Measurements from ENCODE around the gene HEXIM2. TPM values are rescaled to one million over a fixed set of nuclear protein-coding genes. Genes with fewer than 3 reads are reported as not detected.

The HEXIM2 gene
- total RNA-seq, 1 experiment from 2014 or later, result 11.9 TPM

GRCh38 chr17:45164734-45165269 lies 3.1 kb downstream of the HEXIM2 start:
- Mint-ChIP-seq H3K27me3 (ENCODE audit: low read depth) (no peaks in the 10 kb centered on the region), H3K27ac (no peak overlapping the region), H3K4me1 (peaks cover 16% of the 10 kb centered on the region), H3K36me3 (peaks cover 9% of the 10 kb centered on the region), H3K9me3 (no peaks in the 10 kb centered on the region), H3K4me3 (no peak overlapping the region)
- CTCF ChIA-PET, result interaction anchor here (1.2 to 7.4 kb wide), 2 partner anchors 15 to 29 kb away, joined by 4 to 171 read pairs; partner anchors contain the start of genes ACBD4 and HEXIM1
- DNase-seq (ENCODE audit: low spot score) (no peak), ATAC-seq (no peak)
- TF ChIP-seq ELF4 (CRISPR knock-in tag; IDR thresholded peaks at IDR 0.05; ENCODE audit: low read depth) (no peak), NFATC4 (CRISPR knock-in tag; IDR thresholded peaks at IDR 0.05) (no peak), IRF2 (CRISPR knock-in tag; IDR thresholded peaks at IDR 0.05; ENCODE audit: borderline replicate concordance, low read depth) (no peak), NR2C2 (CRISPR knock-in tag; IDR thresholded peaks at IDR 0.05) (no peak), USF1 (CRISPR knock-in tag; IDR thresholded peaks at IDR 0.05) (no peak), ZNF263 (CRISPR knock-in tag; IDR thresholded peaks at IDR 0.05; ENCODE audit: low read depth) (no peak), HMGA2 (CRISPR knock-in tag; IDR thresholded peaks at IDR 0.05) (no peak)
- TF ChIP-seq, protein P1, sequence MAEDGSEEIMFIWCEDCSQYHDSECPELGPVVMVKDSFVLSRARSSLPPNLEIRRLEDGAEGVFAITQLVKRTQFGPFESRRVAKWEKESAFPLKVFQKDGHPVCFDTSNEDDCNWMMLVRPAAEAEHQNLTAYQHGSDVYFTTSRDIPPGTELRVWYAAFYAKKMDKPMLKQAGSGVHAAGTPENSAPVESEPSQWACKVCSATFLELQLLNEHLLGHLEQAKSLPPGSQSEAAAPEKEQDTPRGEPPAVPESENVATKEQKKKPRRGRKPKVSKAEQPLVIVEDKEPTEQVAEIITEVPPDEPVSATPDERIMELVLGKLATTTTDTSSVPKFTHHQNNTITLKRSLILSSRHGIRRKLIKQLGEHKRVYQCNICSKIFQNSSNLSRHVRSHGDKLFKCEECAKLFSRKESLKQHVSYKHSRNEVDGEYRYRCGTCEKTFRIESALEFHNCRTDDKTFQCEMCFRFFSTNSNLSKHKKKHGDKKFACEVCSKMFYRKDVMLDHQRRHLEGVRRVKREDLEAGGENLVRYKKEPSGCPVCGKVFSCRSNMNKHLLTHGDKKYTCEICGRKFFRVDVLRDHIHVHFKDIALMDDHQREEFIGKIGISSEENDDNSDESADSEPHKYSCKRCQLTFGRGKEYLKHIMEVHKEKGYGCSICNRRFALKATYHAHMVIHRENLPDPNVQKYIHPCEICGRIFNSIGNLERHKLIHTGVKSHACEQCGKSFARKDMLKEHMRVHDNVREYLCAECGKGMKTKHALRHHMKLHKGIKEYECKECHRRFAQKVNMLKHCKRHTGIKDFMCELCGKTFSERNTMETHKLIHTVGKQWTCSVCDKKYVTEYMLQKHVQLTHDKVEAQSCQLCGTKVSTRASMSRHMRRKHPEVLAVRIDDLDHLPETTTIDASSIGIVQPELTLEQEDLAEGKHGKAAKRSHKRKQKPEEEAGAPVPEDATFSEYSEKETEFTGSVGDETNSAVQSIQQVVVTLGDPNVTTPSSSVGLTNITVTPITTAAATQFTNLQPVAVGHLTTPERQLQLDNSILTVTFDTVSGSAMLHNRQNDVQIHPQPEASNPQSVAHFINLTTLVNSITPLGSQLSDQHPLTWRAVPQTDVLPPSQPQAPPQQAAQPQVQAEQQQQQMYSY (CRISPR knock-in tag; IDR thresholded peaks at IDR 0.05), result no peak
- TF ChIP-seq, protein P2, sequence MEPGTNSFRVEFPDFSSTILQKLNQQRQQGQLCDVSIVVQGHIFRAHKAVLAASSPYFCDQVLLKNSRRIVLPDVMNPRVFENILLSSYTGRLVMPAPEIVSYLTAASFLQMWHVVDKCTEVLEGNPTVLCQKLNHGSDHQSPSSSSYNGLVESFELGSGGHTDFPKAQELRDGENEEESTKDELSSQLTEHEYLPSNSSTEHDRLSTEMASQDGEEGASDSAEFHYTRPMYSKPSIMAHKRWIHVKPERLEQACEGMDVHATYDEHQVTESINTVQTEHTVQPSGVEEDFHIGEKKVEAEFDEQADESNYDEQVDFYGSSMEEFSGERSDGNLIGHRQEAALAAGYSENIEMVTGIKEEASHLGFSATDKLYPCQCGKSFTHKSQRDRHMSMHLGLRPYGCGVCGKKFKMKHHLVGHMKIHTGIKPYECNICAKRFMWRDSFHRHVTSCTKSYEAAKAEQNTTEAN (CRISPR knock-in tag; IDR thresholded peaks at IDR 0.05), result no peak
- POLR2A ChIA-PET, result interaction anchor here (0.6 to 1.0 kb wide), 2 partner anchors 17 to 194 kb away, joined by 3 read pairs; partner anchors contain the start of gene HEXIM1

GRCh38 chr17:45168991-45169752 lies 7.5 kb downstream of the HEXIM2 start:
- peak; percentile 6; the same call in 1 of the 2 replicates for ATAC-seq
- H3K36me3 Mint-ChIP-seq, result peaks cover 9% of the 10 kb centered on the region
- ChIA-PET CTCF (interaction anchor here (0.6 to 6.4 kb wide), 7 partner anchors 14 to 262 kb away, joined by 3 to 99 read pairs (median 6); partner anchors contain the start of genes ACBD4 and HEXIM1), POLR2A (interaction anchor here (1.1 to 1.4 kb wide), 2 partner anchors 8 to 21 kb away, joined by 9 to 11 read pairs; partner anchors contain the start of genes HEXIM1 and HEXIM2)
- TF ChIP-seq CBFB (CRISPR knock-in tag; IDR thresholded peaks at IDR 0.05; ENCODE audit: low read depth), result no peak
- TF ChIP-seq, protein P2 (CRISPR knock-in tag; IDR thresholded peaks at IDR 0.05), result no peak
- no peak for TF ChIP-seq TP53 (CRISPR knock-in tag; IDR thresholded peaks at IDR 0.05)
- TF ChIP-seq E2F1 (CRISPR knock-in tag; IDR thresholded peaks at IDR 0.05), result no peak
- no peak for TF ChIP-seq ELF4 (CRISPR knock-in tag; IDR thresholded peaks at IDR 0.05; ENCODE audit: low read depth)
- TF ChIP-seq GTF2I (CRISPR knock-in tag; conservative IDR thresholded peaks at IDR 0.05), result no peak
- TF ChIP-seq, protein P3, sequence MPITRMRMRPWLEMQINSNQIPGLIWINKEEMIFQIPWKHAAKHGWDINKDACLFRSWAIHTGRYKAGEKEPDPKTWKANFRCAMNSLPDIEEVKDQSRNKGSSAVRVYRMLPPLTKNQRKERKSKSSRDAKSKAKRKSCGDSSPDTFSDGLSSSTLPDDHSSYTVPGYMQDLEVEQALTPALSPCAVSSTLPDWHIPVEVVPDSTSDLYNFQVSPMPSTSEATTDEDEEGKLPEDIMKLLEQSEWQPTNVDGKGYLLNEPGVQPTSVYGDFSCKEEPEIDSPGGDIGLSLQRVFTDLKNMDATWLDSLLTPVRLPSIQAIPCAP (CRISPR knock-in tag; IDR thresholded peaks at IDR 0.05), result no peak
- no peak for TF ChIP-seq USF1 (CRISPR knock-in tag; IDR thresholded peaks at IDR 0.05)
- TF ChIP-seq, protein P4, sequence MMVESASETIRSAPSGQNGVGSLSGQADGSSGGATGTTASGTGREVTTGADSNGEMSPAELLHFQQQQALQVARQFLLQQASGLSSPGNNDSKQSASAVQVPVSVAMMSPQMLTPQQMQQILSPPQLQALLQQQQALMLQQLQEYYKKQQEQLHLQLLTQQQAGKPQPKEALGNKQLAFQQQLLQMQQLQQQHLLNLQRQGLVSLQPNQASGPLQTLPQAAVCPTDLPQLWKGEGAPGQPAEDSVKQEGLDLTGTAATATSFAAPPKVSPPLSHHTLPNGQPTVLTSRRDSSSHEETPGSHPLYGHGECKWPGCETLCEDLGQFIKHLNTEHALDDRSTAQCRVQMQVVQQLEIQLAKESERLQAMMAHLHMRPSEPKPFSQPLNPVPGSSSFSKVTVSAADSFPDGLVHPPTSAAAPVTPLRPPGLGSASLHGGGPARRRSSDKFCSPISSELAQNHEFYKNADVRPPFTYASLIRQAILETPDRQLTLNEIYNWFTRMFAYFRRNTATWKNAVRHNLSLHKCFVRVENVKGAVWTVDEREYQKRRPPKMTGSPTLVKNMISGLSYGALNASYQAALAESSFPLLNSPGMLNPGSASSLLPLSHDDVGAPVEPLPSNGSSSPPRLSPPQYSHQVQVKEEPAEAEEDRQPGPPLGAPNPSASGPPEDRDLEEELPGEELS (CRISPR knock-in tag; IDR thresholded peaks at IDR 0.05), result no peak
- TF ChIP-seq TEAD1 (CRISPR knock-in tag; IDR thresholded peaks at IDR 0.05), result no peak
- no peak for TF ChIP-seq JUN (CRISPR knock-in tag; IDR thresholded peaks at IDR 0.05)
- H3K27me3 Mint-ChIP-seq (ENCODE audit: low read depth), result no peaks in the 10 kb centered on the region
- H3K4me1 Mint-ChIP-seq, result peaks cover 29% of the 10 kb centered on the region
- peak; percentile 30 for DNase-seq (ENCODE audit: low spot score)
- peak overlapping the region; percentile 60; the same call in 1 of the 2 replicates for H3K27ac Mint-ChIP-seq
- no peak overlapping the region for H3K4me3 Mint-ChIP-seq
- no peaks in the 10 kb centered on the region for H3K9me3 Mint-ChIP-seq

All from WTC11 (cell line).